NT2/D1 (cell line): Measurements from ENCODE around the gene MDM1.

Source experiments
- DNase-seq: peaks from one replicate; pipeline ENCODE4 v3.0.0-alpha.2; 2011; ENCODE audit warnings: low read depth, low spot score
- H3K27me3 ChIP-seq: 2 replicates; pipeline ENCODE4 v1.6.0; 2011; ENCODE audit warnings: mild to moderate bottlenecking; ENCODE audit not compliant: insufficient read length, insufficient read depth
- H3K36me3 ChIP-seq: 2 replicates; pipeline ENCODE4 v1.6.1; 2011; ENCODE audit warnings: mild to moderate bottlenecking, low read length, mixed read lengths; ENCODE audit not compliant: insufficient read depth, insufficient read length
- H3K4me1 ChIP-seq: 2 replicates; pipeline ENCODE4 v1.5.1; 2011; ENCODE audit not compliant: insufficient read depth, insufficient read length
- H3K4me3 ChIP-seq: 2 replicates; pipeline ENCODE4 v1.5.1; 2011; ENCODE audit warnings: low read depth; ENCODE audit not compliant: insufficient read length
- H3K9ac ChIP-seq: 2 replicates; pipeline ENCODE4 v1.6.0; 2011; ENCODE audit warnings: low read depth; ENCODE audit not compliant: insufficient read length
- H3K9me3 ChIP-seq: 2 replicates; pipeline ENCODE4 v1.5.1; 2011; ENCODE audit warnings: mild to moderate bottlenecking, low read length; ENCODE audit not compliant: insufficient read depth
- SUZ12 ChIP-seq: IDR thresholded peaks from 2 replicates; pipeline ENCODE4 v1.6.1; 2011; ENCODE audit not compliant: insufficient read length, insufficient read depth; ENCODE audit errors: extremely low read depth
- YY1 ChIP-seq: IDR thresholded peaks from 2 replicates; pipeline ENCODE4 v1.6.1; 2011; ENCODE audit not compliant: insufficient read length, insufficient read depth
- ZNF274 ChIP-seq: IDR thresholded peaks from 2 replicates; pipeline ENCODE4 v1.6.1; 2011; ENCODE audit warnings: mild to moderate bottlenecking, low read depth, low read length

The MDM1 gene

DNA sequence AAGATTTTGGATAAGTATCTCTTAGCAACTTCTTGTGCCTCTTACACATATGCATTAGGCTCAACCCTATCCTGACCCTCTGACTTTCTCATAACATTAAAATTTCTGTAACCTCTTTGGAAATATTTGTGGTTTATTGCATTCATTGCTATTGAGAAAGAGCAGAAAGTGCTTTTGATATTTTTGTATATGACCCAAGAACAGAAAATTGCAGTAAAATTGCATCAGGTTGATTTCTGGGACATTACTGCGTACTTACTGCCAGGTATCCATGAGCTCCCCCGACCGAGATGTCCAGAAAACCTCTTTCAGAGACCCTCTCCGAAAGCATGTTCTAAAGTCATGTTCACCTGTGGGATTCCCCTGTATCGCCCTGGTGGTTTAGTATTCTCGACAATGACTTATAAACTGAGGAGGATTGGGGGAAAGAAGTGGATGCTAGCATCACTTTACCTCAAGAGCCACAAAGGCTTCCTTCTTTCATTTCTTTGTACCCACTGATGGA lies 64.2 kb downstream of the MDM1 start:
- no peak for TF ChIP-seq ZNF274
- TF ChIP-seq YY1 = no peak
- no peak for TF ChIP-seq SUZ12
- no peak overlapping the region for H3K9ac ChIP-seq
- DNase-seq = no peak

DNA sequence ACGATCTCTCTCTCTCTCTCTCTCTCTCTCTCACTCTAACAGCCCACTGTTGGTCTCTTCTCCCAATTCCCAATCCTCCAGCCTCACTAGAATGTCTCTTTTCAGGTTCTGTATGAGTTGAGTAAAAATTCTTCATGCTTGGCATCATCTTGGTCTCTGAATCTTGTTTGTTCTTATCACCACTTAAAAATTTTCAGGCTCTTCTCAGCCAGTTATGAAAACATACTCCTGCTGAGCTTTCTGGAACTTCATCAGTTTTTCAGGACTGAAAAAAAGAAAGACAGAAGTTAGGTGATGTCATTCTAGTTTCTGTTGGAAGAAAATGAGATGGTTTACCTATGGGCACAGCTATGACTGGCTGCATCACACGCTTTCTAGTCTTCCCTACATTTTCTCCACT lies 67.3 kb downstream of the MDM1 start:
- H3K36me3 ChIP-seq = no peaks in the 10 kb centered on the region
- H3K9ac ChIP-seq = no peak overlapping the region
- DNase-seq = no peak
- no peaks in the 10 kb centered on the region for H3K4me1 ChIP-seq
- H3K27me3 ChIP-seq = no peaks in the 10 kb centered on the region
- TF ChIP-seq SUZ12 = no peak
- H3K9me3 ChIP-seq = no peaks in the 10 kb centered on the region
- no peak overlapping the region for H3K4me3 ChIP-seq

More for the DNA sequence above, 64.2 kb downstream of the MDM1 start:
- no peaks in the 10 kb centered on the region for H3K27me3 ChIP-seq
- no peak overlapping the region for H3K4me3 ChIP-seq
- no peaks in the 10 kb centered on the region for H3K36me3 ChIP-seq
- H3K4me1 ChIP-seq = no peaks in the 10 kb centered on the region
- H3K9me3 ChIP-seq = no peaks in the 10 kb centered on the region

DNA sequence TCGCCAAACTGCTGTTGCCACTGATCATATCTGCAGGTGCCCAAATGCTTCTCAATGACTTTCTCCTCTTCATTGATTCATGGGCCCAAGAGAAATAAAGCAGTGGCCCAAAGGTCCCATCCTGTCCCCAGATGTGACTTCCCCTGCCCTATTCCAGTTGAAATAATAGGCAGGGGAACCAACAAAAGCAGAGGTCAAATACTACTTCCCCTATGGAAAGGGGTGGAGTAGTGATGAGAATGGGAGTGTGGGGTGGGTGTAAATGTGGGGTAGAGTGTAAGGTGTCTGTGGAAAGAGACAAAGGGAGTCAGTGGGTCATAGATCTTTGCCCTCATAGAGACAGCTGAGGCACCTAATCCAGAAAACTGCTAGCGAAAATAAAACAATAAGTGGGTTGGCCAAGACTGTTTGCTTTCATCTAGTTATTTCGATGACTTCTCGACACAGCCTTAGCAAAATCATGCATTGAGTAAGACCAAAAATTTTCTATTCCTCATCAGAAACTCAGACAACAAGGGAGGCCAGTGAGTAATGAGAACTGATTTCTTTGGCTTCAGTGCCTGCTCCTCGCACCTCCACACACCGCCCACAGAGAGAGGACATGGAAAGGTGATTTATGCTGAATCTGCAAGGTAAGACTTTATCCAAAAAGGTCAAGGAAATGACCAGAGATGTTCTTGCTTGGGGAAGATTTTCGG lies 67.9 kb downstream of the MDM1 start:
- DNase-seq = no peak
- Histone ChIP-seq H3K4me3 (no peak overlapping the region), H3K36me3 (no peaks in the 10 kb centered on the region), H3K9ac (no peak overlapping the region), H3K27me3 (no peaks in the 10 kb centered on the region), H3K4me1 (no peaks in the 10 kb centered on the region), H3K9me3 (no peaks in the 10 kb centered on the region)
- TF ChIP-seq YY1 (no peak), ZNF274 (no peak), SUZ12 (no peak)

DNA sequence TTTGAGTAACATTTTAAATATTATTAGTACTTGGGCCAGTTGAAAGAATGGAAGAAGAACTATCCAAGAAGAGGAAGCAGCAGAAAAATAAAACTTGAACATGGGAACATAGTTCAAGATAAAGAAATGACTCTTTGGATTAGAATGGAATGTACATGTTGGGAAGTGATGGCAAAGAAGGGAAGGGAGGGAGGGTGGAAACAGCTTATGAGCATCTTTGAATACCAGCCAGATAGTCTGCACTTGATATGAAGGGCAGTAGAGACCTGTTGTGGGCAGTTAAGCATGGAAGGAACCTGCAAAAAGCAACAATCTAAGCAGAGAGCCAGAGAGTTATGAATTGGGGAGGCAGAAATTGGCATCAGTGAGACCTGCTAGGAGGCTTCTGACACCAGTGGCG lies 68.8 kb downstream of the MDM1 start:
- H3K4me3 ChIP-seq = no peak overlapping the region
- TF ChIP-seq SUZ12 (no peak), ZNF274 (no peak), YY1 (no peak)
- no peaks in the 10 kb centered on the region for H3K27me3 ChIP-seq
- no peak overlapping the region for H3K9ac ChIP-seq
- no peaks in the 10 kb centered on the region for H3K9me3 ChIP-seq
- no peaks in the 10 kb centered on the region for H3K4me1 ChIP-seq
- H3K36me3 ChIP-seq = no peaks in the 10 kb centered on the region
- no peak for DNase-seq

DNA sequence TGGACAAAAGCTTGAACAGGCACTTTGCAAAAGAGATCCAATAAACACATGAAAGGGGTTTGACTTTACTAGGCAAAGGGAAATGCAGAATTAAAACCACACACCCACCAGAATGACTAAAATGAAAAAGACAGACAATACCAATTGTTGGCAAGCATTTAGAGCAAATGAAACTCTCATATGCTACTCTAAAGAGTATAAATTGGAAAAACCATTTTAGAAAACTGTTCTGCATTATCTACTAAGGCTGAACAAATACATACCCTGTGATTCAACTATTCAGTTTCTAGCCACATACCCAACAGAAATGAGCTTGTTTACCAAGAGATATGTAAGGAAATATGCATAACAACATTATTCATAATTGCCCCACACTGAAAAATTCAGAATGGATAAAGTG lies 70.3 kb downstream of the MDM1 start:
- H3K9me3 ChIP-seq = no peaks in the 10 kb centered on the region
- DNase-seq = no peak
- TF ChIP-seq YY1 (no peak), SUZ12 (no peak), ZNF274 (no peak)
- H3K4me1 ChIP-seq = no peaks in the 10 kb centered on the region
- H3K36me3 ChIP-seq = no peaks in the 10 kb centered on the region
- no peak overlapping the region for H3K4me3 ChIP-seq
- no peaks in the 10 kb centered on the region for H3K27me3 ChIP-seq
- H3K9ac ChIP-seq = no peak overlapping the region

DNA sequence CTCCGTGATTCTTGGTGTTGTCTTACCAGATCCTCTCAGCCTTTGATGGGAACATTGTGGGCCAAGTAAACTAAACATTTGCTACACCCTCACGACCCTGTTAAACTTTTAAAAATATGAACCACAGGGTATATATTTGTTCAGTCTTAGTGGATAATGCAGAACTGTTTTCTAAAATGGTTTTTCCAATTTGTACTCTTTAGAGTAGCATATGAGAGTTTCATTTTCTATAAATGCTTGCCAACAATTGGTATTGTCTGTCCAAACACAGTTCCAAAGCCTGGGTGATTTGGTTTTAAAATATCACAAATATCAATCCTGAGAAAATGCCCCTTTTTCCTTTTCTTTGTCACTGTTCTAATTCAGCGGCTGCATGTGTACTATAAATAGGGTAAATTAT lies 72.0 kb downstream of the MDM1 start:
- H3K27me3 ChIP-seq = no peaks in the 10 kb centered on the region
- no peak overlapping the region for H3K4me3 ChIP-seq
- no peak for DNase-seq
- no peak overlapping the region for H3K9ac ChIP-seq
- no peaks in the 10 kb centered on the region for H3K36me3 ChIP-seq
- no peaks in the 10 kb centered on the region for H3K4me1 ChIP-seq
- no peaks in the 10 kb centered on the region for H3K9me3 ChIP-seq
- TF ChIP-seq SUZ12 = no peak
- TF ChIP-seq YY1 = no peak
- no peak for TF ChIP-seq ZNF274

DNA sequence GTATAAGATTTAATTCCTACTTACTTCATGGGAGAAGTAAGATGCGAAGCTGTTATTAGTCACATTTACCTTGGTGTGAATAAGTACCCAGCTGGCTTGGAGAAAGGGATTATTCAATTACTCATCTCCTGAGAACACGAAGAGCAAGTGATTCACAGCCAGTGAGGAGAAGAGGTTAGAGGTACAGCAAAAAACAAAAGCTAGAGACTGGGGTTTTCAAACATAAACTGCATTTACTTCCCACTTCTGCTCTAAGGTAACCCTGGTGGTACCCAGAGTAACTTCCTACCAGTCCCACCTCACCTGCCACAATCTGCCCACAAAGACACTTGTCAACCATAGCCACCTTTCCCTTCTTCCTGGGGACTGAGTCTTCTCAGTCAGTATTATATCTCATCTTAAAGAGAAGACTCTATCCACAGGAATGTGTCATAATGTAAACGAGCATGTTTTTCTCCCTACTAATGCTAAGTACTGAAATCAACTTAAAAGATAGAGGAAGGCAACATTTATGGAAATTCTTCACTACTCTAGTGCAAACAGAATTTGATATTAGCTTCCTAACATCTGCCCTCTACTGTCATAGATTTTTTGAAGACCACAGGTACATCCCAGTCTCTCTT lies 72.7 kb downstream of the MDM1 start:
- H3K36me3 ChIP-seq = no peaks in the 10 kb centered on the region
- DNase-seq = no peak
- H3K9ac ChIP-seq = no peak overlapping the region
- H3K9me3 ChIP-seq = no peaks in the 10 kb centered on the region
- no peak overlapping the region for H3K4me3 ChIP-seq
- H3K27me3 ChIP-seq = no peaks in the 10 kb centered on the region
- no peak for TF ChIP-seq SUZ12
- no peak for TF ChIP-seq YY1
- no peak for TF ChIP-seq ZNF274
- H3K4me1 ChIP-seq = no peaks in the 10 kb centered on the region
